HG03558 (cell line): ENCODE results near the gene PEX7.
"Not testable (repeated sequence)": the region's sequence is repeated elsewhere in the genome, so short reads cannot be mapped to it uniquely, and the experiment has no call there.

ENCODE experiments used
- ATAC-seq: cut with Tn5 transposase; IDR thresholded peaks from one replicate; pipeline ENCODE4 v1.9.1; 2021; ENCODE audit warnings: moderate number of reproducible peaks; ENCODE audit not compliant: unreplicated experiment; ENCODE audit errors: extremely low read depth

PEX7 gene

GRCh38 chr6:136831873-136832562 lies 9.6 kb downstream of the PEX7 start:
- no peak for ATAC-seq

GRCh38 chr6:136840276-136841001 lies 18.0 kb downstream of the PEX7 start:
- no peak for ATAC-seq

GRCh38 chr6:136843210-136843609 lies 20.8 kb downstream of the PEX7 start:
- no peak for ATAC-seq

- no peak for ATAC-seq
These were observed 23.7 kb downstream of the PEX7 start for GRCh38 chr6:136846046-136846445.

- not testable (repeated sequence) for ATAC-seq
These were observed 24.1 kb downstream of the PEX7 start for GRCh38 chr6:136846477-136846876.

- ATAC-seq, result not testable (repeated sequence)
These were observed 27.7 kb downstream of the PEX7 start for GRCh38 chr6:136849979-136850563.

GRCh38 chr6:136859430-136859829 lies 37.0 kb downstream of the PEX7 start:
- ATAC-seq, result no peak

- no peak for ATAC-seq
These were observed 37.7 kb downstream of the PEX7 start for GRCh38 chr6:136860043-136860442.

GRCh38 chr6:136862662-136863061 lies 40.3 kb downstream of the PEX7 start:
- no peak for ATAC-seq

GRCh38 chr6:136863752-136864151 lies 41.4 kb downstream of the PEX7 start:
- no peak for ATAC-seq

GRCh38 chr6:136864676-136865075 lies 42.3 kb downstream of the PEX7 start:
- no peak for ATAC-seq

GRCh38 chr6:136866872-136867416 lies 44.6 kb downstream of the PEX7 start:
- ATAC-seq, result no peak

GRCh38 chr6:136869451-136869850 lies 47.1 kb downstream of the PEX7 start:
- no peak for ATAC-seq

- ATAC-seq, result no peak
These were observed 51.4 kb downstream of the PEX7 start for GRCh38 chr6:136873748-136874147.

- not testable (repeated sequence) for ATAC-seq
These were observed 54.1 kb downstream of the PEX7 start for GRCh38 chr6:136876469-136876868.

- ATAC-seq, result no peak
These were observed 58.5 kb downstream of the PEX7 start for GRCh38 chr6:136880748-136881460.

GRCh38 chr6:136886091-136886490 lies 63.7 kb downstream of the PEX7 start:
- ATAC-seq, result no peak

GRCh38 chr6:136887953-136888352 lies 65.6 kb downstream of the PEX7 start:
- no peak for ATAC-seq

- no peak for ATAC-seq
These were observed 67.1 kb downstream of the PEX7 start for GRCh38 chr6:136889271-136890193.
